Ureter (tissue), 1 donor: Measurements from ENCODE around the gene RRP8. TPM values are rescaled to one million over a fixed set of nuclear protein-coding genes. Genes with fewer than 3 reads are reported as not detected.

Experiments used
- total RNA-seq: library from RNA; stranded (reverse); gene quantifications from one replicate; pipeline ENCODE4 v1.2.4, GENCODE V29; 2023
- donor health status: DM: yes; HTN: yes; CAD: no.

The RRP8 gene
- total RNA-seq, 1 donor from 2014 or later = 28.0 TPM

Other genes with a start within 250 kb of the RRP8 start
- 32.9 TPM for gene SMPD1, start 213.1 kb downstream of the RRP8 start, total RNA-seq
- 24.9 TPM for gene APBB1, start 184.5 kb downstream of the RRP8 start, total RNA-seq
- gene HPX, start 162.6 kb downstream of the RRP8 start, total RNA-seq = 1.2 TPM
- gene TRIM3, start 129.7 kb downstream of the RRP8 start, total RNA-seq = 21.1 TPM
- gene ARFIP2, start 122.3 kb downstream of the RRP8 start, total RNA-seq = 49.3 TPM
- gene TIMM10B, start 122.1 kb downstream of the RRP8 start, total RNA-seq = 48.3 TPM
- 24.2 TPM for gene DNHD1, start 106.3 kb downstream of the RRP8 start, total RNA-seq
- 192 TPM for gene ILK, start 158 bp upstream of the RRP8 start, total RNA-seq
- 176 TPM for gene TAF10, start 8.6 kb upstream of the RRP8 start, total RNA-seq
- 60.0 TPM for gene TPP1, start 15.8 kb upstream of the RRP8 start, total RNA-seq
- gene DCHS1, start 52.2 kb upstream of the RRP8 start, total RNA-seq = 26.0 TPM
- 50.2 TPM for gene MRPL17, start 79.7 kb upstream of the RRP8 start, total RNA-seq
- 1.7 TPM for gene OR2AG2, start 168.4 kb upstream of the RRP8 start, total RNA-seq
- gene OR2AG1, start 179.4 kb upstream of the RRP8 start, total RNA-seq = not detected
- 0.68 TPM for gene OR6A2, start 196.1 kb upstream of the RRP8 start, total RNA-seq
- gene OR10A5, start 242.1 kb upstream of the RRP8 start, total RNA-seq = not detected